HepG2 (cell line): ENCODE measurements around the gene OTOP3. TPM values are rescaled to one million over a fixed set of nuclear protein-coding genes. Genes with fewer than 3 reads are reported as not detected.

Source experiments
- CEBPB ChIP-seq: IDR thresholded peaks from 2 replicates; pipeline ENCODE4 v1.6.1; 2011; ENCODE audit warnings: low read depth, low read length, improper control_type of control experiment, borderline replicate concordance
- GPN1 ChIP-seq: sonication (generic); formaldehyde crosslinking; IDR thresholded peaks from 2 replicates; pipeline ENCODE4 v1.5.1; 2020; ENCODE audit warnings: missing genetic modification reagents, borderline replicate concordance
- HOXA5 ChIP-seq: sonication (generic); formaldehyde crosslinking; IDR thresholded peaks from 2 replicates; pipeline ENCODE4 v1.4.0; 2020; ENCODE audit warnings: missing genetic modification reagents
- HOXA9 ChIP-seq: sonication (generic); formaldehyde crosslinking; IDR thresholded peaks from 2 replicates; pipeline ENCODE4 v1.8.1; 2022; ENCODE audit warnings: missing genetic modification reagents, mild to moderate bottlenecking, moderate library complexity, borderline replicate concordance
- IRF2 ChIP-seq: IDR thresholded peaks from 2 replicates; pipeline ENCODE4 v1.6.1; 2018; ENCODE audit warnings: missing genetic modification reagents, missing compliant biosample characterization
- ISX ChIP-seq: sonication (generic); formaldehyde crosslinking; conservative IDR thresholded peaks from 2 replicates; pipeline ENCODE4 v1.5.0; 2020; ENCODE audit warnings: missing genetic modification reagents
- MBD4 ChIP-seq: IDR thresholded peaks from 2 replicates; pipeline ENCODE4 v1.6.1; 2012; ENCODE audit warnings: low read length, inconsistent platforms, borderline replicate concordance
- NKX3-1 ChIP-seq: sonication (generic); formaldehyde crosslinking; IDR thresholded peaks from 2 replicates; pipeline ENCODE4 v1.5.0; 2020; ENCODE audit warnings: missing genetic modification reagents
- POLR2AphosphoS2 ChIP-seq: IDR thresholded peaks from 2 replicates; pipeline ENCODE4 v1.6.1; 2011; ENCODE audit warnings: low read depth, low read length, improper control_type of control experiment
- RFXAP ChIP-seq: sonication (generic); formaldehyde crosslinking; IDR thresholded peaks from 2 replicates; pipeline ENCODE4 v1.4.0; 2020; ENCODE audit warnings: missing genetic modification reagents, borderline replicate concordance
- SMAD1 ChIP-seq: sonication (generic); formaldehyde crosslinking; IDR thresholded peaks from 2 replicates; pipeline ENCODE4 v1.4.0; 2020; ENCODE audit warnings: missing genetic modification reagents, low read depth, mild to moderate bottlenecking, borderline replicate concordance
- TBX2 ChIP-seq: sonication (generic); formaldehyde crosslinking; IDR thresholded peaks from 2 replicates; pipeline ENCODE4 v1.5.0; 2020; ENCODE audit warnings: missing genetic modification reagents, mild to moderate bottlenecking, borderline replicate concordance
- TRIM24 ChIP-seq: sonication (generic); formaldehyde crosslinking; IDR thresholded peaks from 2 replicates; pipeline ENCODE4 v1.8.0; 2022; ENCODE audit warnings: mild to moderate bottlenecking, missing genetic modification reagents
- ZNF280B ChIP-seq: sonication (generic); formaldehyde crosslinking; IDR thresholded peaks from 2 replicates; pipeline ENCODE4 v1.5.0; 2020; ENCODE audit warnings: missing genetic modification reagents, mild to moderate bottlenecking, borderline replicate concordance
- ZNF549 ChIP-seq: sonication (generic); formaldehyde crosslinking; IDR thresholded peaks from 2 replicates; pipeline ENCODE4 v1.5.0; 2020; ENCODE audit warnings: missing genetic modification reagents
- ZNF564 ChIP-seq: sonication (generic); formaldehyde crosslinking; IDR thresholded peaks from 2 replicates; pipeline ENCODE4 v1.8.1; 2023; ENCODE audit warnings: mild to moderate bottlenecking, missing genetic modification reagents
- ZNF687 ChIP-seq: sonication (generic); formaldehyde crosslinking; IDR thresholded peaks from 2 replicates; pipeline ENCODE4 v1.5.1; 2020; ENCODE audit warnings: mild to moderate bottlenecking, missing genetic modification reagents, moderate library complexity
- ZNF713 ChIP-seq: sonication (generic); formaldehyde crosslinking; IDR thresholded peaks from 2 replicates; pipeline ENCODE4 v1.4.0; 2020; ENCODE audit warnings: mild to moderate bottlenecking, missing genetic modification reagents
- ZNF780A ChIP-seq: sonication (generic); formaldehyde crosslinking; IDR thresholded peaks from 2 replicates; pipeline ENCODE4 v1.8.0; 2022; ENCODE audit warnings: mild to moderate bottlenecking, missing genetic modification reagents, moderate library complexity
- polyA plus RNA-seq, 8 experiments: library from polyadenylated mRNA; depleted of rRNA in 3 of 8; stranded (reverse) in 7 of 8; unstranded in 1 of 8; fragments of >200 nt; fragmentation: Illumina TruSeq in 4 of 8; extraction: Trizol in 4 of 8; gene quantifications; 2 replicates each; pipeline versions ENCODE4 v1.2.1 to v1.2.3, GENCODE V29; 2011 to 2016; ENCODE audit warnings: low read depth in 4 of 8, missing spikeins in 1 of 8, mixed read lengths in 1 of 8; ENCODE audit not compliant: insufficient read depth in 1 of 8
- total RNA-seq, 5 experiments: library from RNA; depleted of rRNA; stranded (reverse); fragments of >200 nt; fragmentation: Illumina TruSeq; extraction: Trizol; gene quantifications; 2 replicates each; pipeline ENCODE4 v1.2.3, GENCODE V29; 2016; ENCODE audit warnings: low read depth in 1 of 5
- TF ChIP-seq, protein P1 (sequence below): sonication (generic); formaldehyde crosslinking; IDR thresholded peaks from 2 replicates; pipeline ENCODE4 v1.4.0; 2020; ENCODE audit warnings: missing genetic modification reagents
- TF ChIP-seq, protein P2 (sequence below): IDR thresholded peaks from 2 replicates; pipeline ENCODE4 v1.6.1; 2016

OTOP3 gene
- total and polyA plus RNA-seq, 2 of the 13 experiments (the other 11 are each of a cell fraction or from before 2014, with no cell fraction given), result not detected

GRCh38 chr17:74972107-74972972 is 36.6 kb downstream of the OTOP3 start, which contains the start of gene HID1 (continued):
- TF ChIP-seq ZNF687, result peak; percentile 26
- TF ChIP-seq, protein P1, sequence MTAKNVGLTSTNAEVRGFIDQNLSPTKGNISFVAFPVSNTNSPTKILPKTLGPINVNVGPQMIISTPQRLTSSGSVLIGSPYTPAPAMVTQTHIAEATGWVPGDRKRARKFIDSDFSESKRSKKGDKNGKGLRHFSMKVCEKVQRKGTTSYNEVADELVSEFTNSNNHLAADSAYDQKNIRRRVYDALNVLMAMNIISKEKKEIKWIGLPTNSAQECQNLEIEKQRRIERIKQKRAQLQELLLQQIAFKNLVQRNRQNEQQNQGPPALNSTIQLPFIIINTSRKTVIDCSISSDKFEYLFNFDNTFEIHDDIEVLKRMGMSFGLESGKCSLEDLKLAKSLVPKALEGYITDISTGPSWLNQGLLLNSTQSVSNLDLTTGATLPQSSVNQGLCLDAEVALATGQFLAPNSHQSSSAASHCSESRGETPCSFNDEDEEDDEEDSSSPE (CRISPR knock-in tag), result peak; percentile 58; the same call in 1 of the 2 replicates
- TF ChIP-seq NKX3-1, result no peak
- TF ChIP-seq POLR2AphosphoS2, result no peak
- no peak for TF ChIP-seq CEBPB
- no peak for TF ChIP-seq SMAD1 (CRISPR knock-in tag)
- TF ChIP-seq, protein P2, sequence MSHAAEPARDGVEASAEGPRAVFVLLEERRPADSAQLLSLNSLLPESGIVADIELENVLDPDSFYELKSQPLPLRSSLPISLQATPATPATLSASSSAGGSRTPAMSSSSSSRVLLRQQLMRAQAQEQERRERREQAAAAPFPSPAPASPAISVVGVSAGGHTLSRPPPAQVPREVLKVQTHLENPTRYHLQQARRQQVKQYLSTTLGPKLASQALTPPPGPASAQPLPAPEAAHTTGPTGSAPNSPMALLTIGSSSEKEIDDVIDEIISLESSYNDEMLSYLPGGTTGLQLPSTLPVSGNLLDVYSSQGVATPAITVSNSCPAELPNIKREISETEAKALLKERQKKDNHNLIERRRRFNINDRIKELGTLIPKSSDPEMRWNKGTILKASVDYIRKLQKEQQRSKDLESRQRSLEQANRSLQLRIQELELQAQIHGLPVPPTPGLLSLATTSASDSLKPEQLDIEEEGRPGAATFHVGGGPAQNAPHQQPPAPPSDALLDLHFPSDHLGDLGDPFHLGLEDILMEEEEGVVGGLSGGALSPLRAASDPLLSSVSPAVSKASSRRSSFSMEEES (CRISPR knock-in tag), result no peak
- TF ChIP-seq TRIM24 (CRISPR knock-in tag), result no peak
- no peak for TF ChIP-seq HOXA9
- no peak for TF ChIP-seq ZNF713 (CRISPR knock-in tag)
- 0 out of 2 replicates have a peak, but pooled peaks have one; percentile 32 for TF ChIP-seq RFXAP (CRISPR knock-in tag)
- 0 out of 2 replicates have a peak, but pooled peaks have one; percentile 56 for TF ChIP-seq ISX (CRISPR knock-in tag)
- TF ChIP-seq ZNF780A (CRISPR knock-in tag), result no peak
- TF ChIP-seq ZNF280B (CRISPR knock-in tag), result no peak; the same call in 1 of the 2 replicates
- TF ChIP-seq MBD4, result no peak
- no peak for TF ChIP-seq TBX2 (CRISPR knock-in tag)
- TF ChIP-seq IRF2, result 0 out of 2 replicates have a peak, but pooled peaks have one; percentile 25
- no peak for TF ChIP-seq GPN1
- TF ChIP-seq ZNF564 (CRISPR knock-in tag), result no peak
- peak; percentile 16; the same call in 1 of the 2 replicates for TF ChIP-seq HOXA5
- no peak for TF ChIP-seq ZNF549 (CRISPR knock-in tag)
